Sciatic nerve (tissue), 2 donors: ENCODE results near the gene UBE2I. TPM values are rescaled to one million over a fixed set of nuclear protein-coding genes. Genes with fewer than 3 reads are reported as not detected.

Experiments used
- ATAC-seq: fragments of 200-7000 bp; cut with Tn5 transposase; one replicate; pipeline ENCODE4 v1.9.1; 2020; ENCODE audit warnings: mild to moderate bottlenecking, moderate library complexity
- DNase-seq: peaks from one replicate; pipeline ENCODE4 v3.0.0-alpha.2; 2020; ENCODE audit warnings: low spot score
- intact Hi-C: fragments of 100-400 bp; cut with DNase I; formaldehyde crosslinking; loops from one replicate; pipeline ENCODE4 v1.14.2; 2022
- total RNA-seq: library from RNA; stranded (reverse); fragmentation: NEBNext Ultra II Directional; extraction: Animal tissue kit (Norgen Biotek cat#: 25700); gene quantifications from one replicate; pipeline ENCODE4 v1.2.1, GENCODE V29; 2021
- donor health status: DM: no; HTN: no; CAD: no.
- donor health status: DM: no; HTN: no; CAD: no.

The UBE2I gene
- total RNA-seq, 1 donor from 2014 or later, result 95.7 TPM

- DNase-seq (no peak), ATAC-seq (no peak)
- intact Hi-C loops, result no loop called here
Measured at GRCh38 chr16:1364510-1364909, 55.1 kb downstream of the UBE2I start.

DNA sequence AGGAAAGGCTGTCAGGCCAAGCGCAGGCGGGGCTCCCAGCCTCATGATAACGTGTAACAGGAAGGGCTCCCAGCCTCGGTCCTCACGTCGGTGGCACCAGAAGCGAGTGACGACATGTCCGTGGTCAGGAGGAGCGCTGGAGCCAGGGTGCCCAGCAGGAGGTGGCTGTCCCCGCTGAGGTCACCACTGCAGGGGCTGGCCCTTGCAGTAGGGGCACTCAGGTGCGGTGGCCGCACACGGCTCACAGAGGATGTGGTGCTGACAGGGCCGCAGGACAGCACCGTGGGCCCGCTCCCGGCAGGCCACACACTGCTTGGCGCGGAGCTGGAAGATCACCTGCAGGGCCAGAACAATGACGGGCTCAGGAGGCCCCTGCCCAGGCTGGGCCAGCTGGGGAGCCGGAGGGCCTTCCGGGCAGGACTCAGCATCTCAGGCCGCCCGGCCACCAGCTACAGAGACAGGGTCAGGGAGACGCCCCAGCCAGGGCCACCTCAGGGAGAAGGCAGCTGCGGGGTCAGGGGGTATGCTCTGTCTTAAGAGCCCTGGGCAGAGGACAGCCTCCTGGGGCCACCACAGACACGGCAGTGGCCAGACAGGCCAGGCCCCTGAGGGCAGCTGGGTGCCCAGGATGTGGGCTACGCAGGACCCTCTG is 56.8 kb downstream of the UBE2I start:
- no peak for ATAC-seq
- intact Hi-C loops, result no loop called here
- DNase-seq, result no peak

GRCh38 chr16:1366712-1367299 is 57.4 kb downstream of the UBE2I start:
- ATAC-seq (no peak), DNase-seq (no peak)
- intact Hi-C loops, result no loop called here

DNA sequence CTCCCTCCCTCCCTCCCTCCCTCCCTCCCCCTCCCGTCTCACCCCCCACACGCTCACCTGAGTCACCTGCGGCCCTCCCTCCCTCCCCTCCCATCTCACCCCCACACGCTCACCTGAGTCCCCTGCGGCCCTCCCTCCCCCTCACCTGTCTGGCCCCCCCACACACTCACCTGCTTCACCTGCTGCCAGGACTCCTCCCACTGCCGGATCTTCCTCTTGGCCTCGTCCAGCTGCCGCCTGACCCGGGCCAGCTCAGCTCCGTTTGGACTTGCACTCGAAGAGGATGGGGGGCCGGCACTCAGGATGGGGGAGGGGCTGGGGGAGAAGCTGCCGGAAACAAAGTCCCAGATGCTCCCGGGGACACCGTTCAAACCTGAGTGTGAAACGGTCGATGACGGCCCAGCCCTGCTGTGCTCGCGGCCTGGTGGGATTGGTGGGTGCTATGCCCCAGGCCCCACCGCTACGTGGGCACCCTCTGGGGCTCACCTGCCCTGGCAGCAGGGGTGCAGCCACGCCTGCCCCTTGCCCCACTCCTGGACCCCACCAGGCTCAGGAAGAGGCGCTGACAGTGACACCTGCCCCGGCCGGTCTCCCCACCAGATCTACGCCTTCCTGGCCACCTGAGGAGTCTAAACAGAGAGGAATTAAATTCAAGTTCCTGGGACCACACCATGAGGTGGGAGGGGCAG is 58.2 kb downstream of the UBE2I start:
- intact Hi-C loops, result no loop called here
- DNase-seq (no peak), ATAC-seq (no peak)

- ATAC-seq (no peak), DNase-seq (no peak)
- intact Hi-C loops, result no loop called here
Measured at GRCh38 chr16:1371054-1371978, 61.9 kb downstream of the UBE2I start.

- ATAC-seq, result no peak
- intact Hi-C loops, result no loop called here
Measured at GRCh38 chr16:1372292-1372950, 63.0 kb downstream of the UBE2I start.

DNA sequence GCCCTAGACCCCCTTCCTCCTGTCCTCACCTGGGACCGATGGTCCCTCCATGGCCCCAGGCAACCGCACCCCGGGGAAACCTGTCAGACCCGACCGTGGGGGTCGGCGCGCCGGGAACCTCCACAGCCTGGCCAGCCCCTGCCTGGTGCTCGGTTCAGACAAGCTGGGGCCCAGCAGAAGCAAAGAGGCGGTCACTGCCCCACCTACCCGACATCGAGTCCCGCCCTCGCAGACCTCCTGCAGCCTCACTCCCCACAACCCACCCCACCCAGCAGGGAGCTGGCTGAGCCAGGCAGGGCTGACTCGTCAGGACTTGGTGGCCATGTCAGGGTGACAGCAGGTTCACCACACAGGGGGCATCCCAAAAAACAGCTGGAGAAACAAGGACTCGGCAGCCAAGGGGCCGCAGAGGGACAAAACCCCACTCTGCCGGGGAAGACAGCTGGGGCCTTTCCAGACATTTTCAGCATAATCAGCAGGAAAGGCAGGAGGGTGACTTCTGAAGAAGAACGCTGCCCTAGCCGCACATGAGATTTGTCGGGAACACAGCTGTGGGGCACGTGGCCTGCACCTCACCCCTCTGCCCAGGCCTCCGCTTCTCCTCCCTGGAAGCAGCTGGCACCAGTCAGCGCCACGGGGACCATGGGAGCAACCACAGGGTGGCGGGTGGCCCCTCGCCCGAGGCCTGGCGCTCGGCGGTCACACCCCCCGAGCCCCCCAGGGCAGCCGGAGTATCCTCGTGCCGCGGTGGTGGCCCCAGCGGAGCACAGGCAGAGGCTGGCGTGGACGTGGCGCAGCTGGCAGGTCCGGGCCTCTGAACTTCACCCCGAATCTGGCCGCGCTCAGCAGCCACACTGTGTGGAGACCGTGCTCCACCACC is 65.2 kb downstream of the UBE2I start:
- intact Hi-C loops, result no loop called here
- DNase-seq (no peak), ATAC-seq (no peak)

More at GRCh38 chr16:1372292-1372950, 63.0 kb downstream of the UBE2I start:
- no peak for DNase-seq

DNA sequence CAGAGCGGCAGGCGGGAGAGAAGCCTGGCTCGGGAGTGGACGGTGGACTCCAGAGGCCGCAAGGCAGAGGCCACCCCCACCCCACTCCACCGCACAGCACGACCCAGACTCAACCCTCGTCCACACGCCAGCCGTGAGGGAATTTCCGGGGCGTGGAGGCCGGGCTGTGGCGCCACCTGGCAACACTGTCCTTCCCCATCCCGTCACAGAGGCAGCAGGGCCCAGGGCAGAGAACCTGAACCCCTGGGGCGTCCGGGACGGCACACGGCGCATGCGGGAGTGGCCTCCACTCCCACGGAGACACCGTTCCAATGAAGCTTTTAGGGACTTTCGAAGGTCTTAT is 65.8 kb downstream of the UBE2I start:
- DNase-seq (no peak), ATAC-seq (no peak)
- intact Hi-C loops, result no loop called here

- DNase-seq, result no peak
- ATAC-seq, result no peak
- intact Hi-C loops, result no loop called here
Measured at GRCh38 chr16:1375741-1376410, 66.4 kb downstream of the UBE2I start.

Other genes starting within 250 kb of the UBE2I start
- not detected for gene SSTR5, start 236.9 kb upstream of the UBE2I start, total RNA-seq
- gene C1QTNF8, start 213.4 kb upstream of the UBE2I start, total RNA-seq, result not detected
- gene CACNA1H, start 156.5 kb upstream of the UBE2I start, total RNA-seq, result 4.1 TPM
- 0.45 TPM for gene TPSG1, start 84.4 kb upstream of the UBE2I start, total RNA-seq
- 18.5 TPM for gene TPSB2, start 79.5 kb upstream of the UBE2I start, total RNA-seq
- 11.5 TPM for gene TPSAB1, start 68.9 kb upstream of the UBE2I start, total RNA-seq
- 0.27 TPM for gene TPSD1, start 53.6 kb upstream of the UBE2I start, total RNA-seq
- 3.9 TPM for gene BAIAP3, start 24.0 kb downstream of the UBE2I start, total RNA-seq
- gene TSR3, start 42.2 kb downstream of the UBE2I start, total RNA-seq, result 35.8 TPM
- gene GNPTG, start 42.3 kb downstream of the UBE2I start, total RNA-seq, result 82.2 TPM
- 45.5 TPM for gene UNKL, start 105.1 kb downstream of the UBE2I start, total RNA-seq
- gene UQCC4, start 111.1 kb downstream of the UBE2I start, total RNA-seq, result 7.3 TPM
- gene PERCC1, start 121.4 kb downstream of the UBE2I start, total RNA-seq, result not detected
- gene CCDC154, start 134.9 kb downstream of the UBE2I start, total RNA-seq, result 3.3 TPM
- gene CLCN7, start 165.4 kb downstream of the UBE2I start, total RNA-seq, result 67.0 TPM
- gene PTX4, start 179.3 kb downstream of the UBE2I start, total RNA-seq, result not detected
- 27.9 TPM for gene TELO2, start 183.7 kb downstream of the UBE2I start, total RNA-seq
- 20.4 TPM for gene TMEM204, start 224.0 kb downstream of the UBE2I start, total RNA-seq